Small intestine (tissue), 7 donors: ENCODE measurements around the gene RASGRP1. TPM values are rescaled to one million over a fixed set of nuclear protein-coding genes. Genes with fewer than 3 reads are reported as not detected.

ENCODE experiments used
- DNase-seq, 2 donors: peaks; one replicate each; pipeline versions ENCODE4 v3.0.0 to v3.0.0-alpha.2; 2013
- FAIRE-seq: peaks from 2 replicates; lab custom pipeline; 2012; peaks lifted over from hg19 to GRCh38; lab: Jason Lieb, UNC
- H3K27ac ChIP-seq, 3 donors: one replicate each; pipeline ENCODE4 v1.5.1; 2013; ENCODE audit warnings: low read length in 2 of 3, mild to moderate bottlenecking in 2 of 3, control low read depth in 1 of 3, inconsistent platforms in 1 of 3, low read depth in 1 of 3, moderate library complexity in 1 of 3
- H3K27me3 ChIP-seq, 3 donors: one replicate each; pipeline ENCODE4 v1.6.1; 2013; ENCODE audit warnings: low read length in 3 of 3, inconsistent platforms in 1 of 3; ENCODE audit not compliant: control insufficient read depth in 3 of 3, insufficient read depth in 3 of 3
- H3K36me3 ChIP-seq, 3 donors: one replicate each; pipeline ENCODE4 v1.6.1; 2013; ENCODE audit warnings: low read length in 3 of 3, inconsistent platforms in 1 of 3, low read depth in 1 of 3, mild to moderate bottlenecking in 1 of 3, moderate library complexity in 1 of 3; ENCODE audit not compliant: control insufficient read depth in 3 of 3, insufficient read depth in 2 of 3
- H3K4me1 ChIP-seq, 3 donors: one replicate each; pipeline ENCODE4 v1.6.1; 2013; ENCODE audit warnings: low read length in 2 of 3, inconsistent platforms in 1 of 3, low read depth in 1 of 3, mild to moderate bottlenecking in 1 of 3, moderate library complexity in 1 of 3; ENCODE audit not compliant: control insufficient read depth in 3 of 3, insufficient read depth in 2 of 3
- H3K4me3 ChIP-seq, 3 donors: one replicate each; pipeline ENCODE4 v1.5.1; 2013; ENCODE audit warnings: low read length in 3 of 3, control low read depth in 1 of 3, inconsistent platforms in 1 of 3, low read depth in 1 of 3, mild to moderate bottlenecking in 1 of 3, moderate library complexity in 1 of 3
- H3K9me3 ChIP-seq, 2 donors: one replicate each; pipeline ENCODE4 v1.6.1; 2013; ENCODE audit warnings: low read depth in 1 of 2, low read length in 1 of 2; ENCODE audit not compliant: control insufficient read depth in 2 of 2, insufficient read depth in 1 of 2
- WGBS, 3 donors: extraction: QIAGEN DNeasy Blood & Tissue Kit; methylation state at CpG; one replicate each; pipeline ENCODE4 v1.1.7; 2013; 5-methylcytosine and 5-hydroxymethylcytosine counted together
- polyA plus RNA-seq, 4 donors: library from polyadenylated mRNA; stranded (reverse) in 3 of 4; unstranded in 1 of 4; fragments of 200-250 nt in 3 of 4; fragments of 120-200 nt in 1 of 4; gene quantifications; one replicate each; pipeline versions ENCODE4 v1.2.1 to v1.2.3, GENCODE V29; 2013
- donor health status: healthy with polysubstance abuse.
- donor health status: control.
- donor health status: control.
- donor health status: Bipolar disorder and iron deficiency.
- donor health status: healthy.

RASGRP1 gene
- polyA plus RNA-seq, 4 donors = 0.45 to 3.0 (median 0.59) TPM

GRCh38 chr15:38553071-38553470 is 11.5 kb downstream of the RASGRP1 start:
- Histone ChIP-seq H3K4me3 (no peak overlapping the region), H3K27ac (no peak overlapping the region), H3K4me1 (peaks cover 0 to 3% (median 2%) of the 10 kb centered on the region in 3 donors), H3K9me3 (no peaks in the 10 kb centered on the region), H3K36me3 (no peaks in the 10 kb centered on the region), H3K27me3 (no peaks in the 10 kb centered on the region)
- 83 to 95% (median 91%) methylated on average over 4 of the region's 4 CpGs for WGBS, 3 donors
- DNase-seq (no peak), FAIRE-seq (no peak)

GRCh38 chr15:38551720-38552648 is 12.6 kb downstream of the RASGRP1 start:
- H3K9me3 ChIP-seq = no peaks in the 10 kb centered on the region
- no peak overlapping the region for H3K4me3 ChIP-seq
- no peaks in the 10 kb centered on the region for H3K4me1 ChIP-seq
- H3K27me3 ChIP-seq = no peaks in the 10 kb centered on the region
- FAIRE-seq (no peak), DNase-seq (no peak)
- WGBS, 3 donors = 25 to 39% (median 34%) methylated on average over 7 of the region's 7 CpGs
- no peaks in the 10 kb centered on the region for H3K36me3 ChIP-seq
- H3K27ac ChIP-seq = no peak overlapping the region

GRCh38 chr15:38549222-38549621 is 15.4 kb downstream of the RASGRP1 start:
- FAIRE-seq (no peak), DNase-seq (no peak)
- H3K27ac ChIP-seq = no peak overlapping the region
- H3K4me3 ChIP-seq = no peak overlapping the region
- H3K36me3 ChIP-seq = no peaks in the 10 kb centered on the region
- H3K9me3 ChIP-seq = no peaks in the 10 kb centered on the region
- no peaks in the 10 kb centered on the region for H3K27me3 ChIP-seq
- no peaks in the 10 kb centered on the region for H3K4me1 ChIP-seq

- no peaks in the 10 kb centered on the region for H3K4me1 ChIP-seq
- no peak for FAIRE-seq
- WGBS, 3 donors = 93 to 97% (median 93%) methylated on average over 10 of the region's 10 CpGs
- H3K4me3 ChIP-seq = no peak overlapping the region
- no peaks in the 10 kb centered on the region for H3K36me3 ChIP-seq
- H3K27ac ChIP-seq = no peak overlapping the region
- H3K9me3 ChIP-seq = no peaks in the 10 kb centered on the region
- no peaks in the 10 kb centered on the region for H3K27me3 ChIP-seq
- DNase-seq = no peak
Observed at GRCh38 chr15:38547255-38547997, 17.2 kb downstream of the RASGRP1 start.

GRCh38 chr15:38545179-38545578 is 19.4 kb downstream of the RASGRP1 start:
- no peak overlapping the region for H3K4me3 ChIP-seq
- 83 to 100% (median 94%) methylated on average over 2 of the region's 2 CpGs for WGBS, 3 donors
- no peak for DNase-seq
- H3K4me1 ChIP-seq = peaks cover 0 to 3% (median 0%) of the 10 kb centered on the region in 3 donors
- H3K36me3 ChIP-seq = no peaks in the 10 kb centered on the region
- no peaks in the 10 kb centered on the region for H3K9me3 ChIP-seq
- no peaks in the 10 kb centered on the region for H3K27me3 ChIP-seq
- FAIRE-seq = no peak
- no peak overlapping the region for H3K27ac ChIP-seq

- no peak for FAIRE-seq
- DNase-seq = peak; percentile 55 to 66
- Histone ChIP-seq H3K4me3 (no peak overlapping the region), H3K36me3 (no peaks in the 10 kb centered on the region), H3K9me3 (peaks cover 0 to 2% of the 10 kb centered on the region in 2 donors), H3K27me3 (no peaks in the 10 kb centered on the region), H3K4me1 (peaks cover 0 to 3% (median 0%) of the 10 kb centered on the region in 3 donors), H3K27ac (no peak overlapping the region)
- 22 to 63% (median 33%) methylated on average over 7 of the region's 7 CpGs for WGBS, 3 donors
Observed at GRCh38 chr15:38541026-38541425, 23.6 kb downstream of the RASGRP1 start.

GRCh38 chr15:38540510-38540909 is 24.1 kb downstream of the RASGRP1 start:
- DNase-seq (no peak), FAIRE-seq (no peak)
- 81 to 91% (median 86%) methylated on average over 1 of the region's 1 CpG for WGBS, 3 donors
- Histone ChIP-seq H3K27me3 (no peaks in the 10 kb centered on the region), H3K36me3 (no peaks in the 10 kb centered on the region), H3K27ac (no peak overlapping the region), H3K9me3 (peaks cover 0 to 2% of the 10 kb centered on the region in 2 donors), H3K4me3 (no peak overlapping the region), H3K4me1 (peaks cover 0 to 3% (median 0%) of the 10 kb centered on the region in 3 donors)

- Histone ChIP-seq H3K36me3 (no peaks in the 10 kb centered on the region), H3K4me3 (no peak overlapping the region), H3K27me3 (no peaks in the 10 kb centered on the region), H3K9me3 (peaks cover 0 to 2% of the 10 kb centered on the region in 2 donors), H3K27ac (peak overlapping the region in 1 of 3 donors; percentile 11), H3K4me1 (peaks cover 0 to 3% (median 0%) of the 10 kb centered on the region in 3 donors)
- DNase-seq = no peak
- no peak for FAIRE-seq
Observed at GRCh38 chr15:38539008-38539343, 25.6 kb downstream of the RASGRP1 start.
